ENCODE results near the gene MAEA. TPM values are rescaled to one million over a fixed set of nuclear protein-coding genes. Genes with fewer than 3 reads are reported as not detected.

Gene MAEA
- total RNA-seq, 1 experiment from 2014 or later: 81.1 TPM

DNA sequence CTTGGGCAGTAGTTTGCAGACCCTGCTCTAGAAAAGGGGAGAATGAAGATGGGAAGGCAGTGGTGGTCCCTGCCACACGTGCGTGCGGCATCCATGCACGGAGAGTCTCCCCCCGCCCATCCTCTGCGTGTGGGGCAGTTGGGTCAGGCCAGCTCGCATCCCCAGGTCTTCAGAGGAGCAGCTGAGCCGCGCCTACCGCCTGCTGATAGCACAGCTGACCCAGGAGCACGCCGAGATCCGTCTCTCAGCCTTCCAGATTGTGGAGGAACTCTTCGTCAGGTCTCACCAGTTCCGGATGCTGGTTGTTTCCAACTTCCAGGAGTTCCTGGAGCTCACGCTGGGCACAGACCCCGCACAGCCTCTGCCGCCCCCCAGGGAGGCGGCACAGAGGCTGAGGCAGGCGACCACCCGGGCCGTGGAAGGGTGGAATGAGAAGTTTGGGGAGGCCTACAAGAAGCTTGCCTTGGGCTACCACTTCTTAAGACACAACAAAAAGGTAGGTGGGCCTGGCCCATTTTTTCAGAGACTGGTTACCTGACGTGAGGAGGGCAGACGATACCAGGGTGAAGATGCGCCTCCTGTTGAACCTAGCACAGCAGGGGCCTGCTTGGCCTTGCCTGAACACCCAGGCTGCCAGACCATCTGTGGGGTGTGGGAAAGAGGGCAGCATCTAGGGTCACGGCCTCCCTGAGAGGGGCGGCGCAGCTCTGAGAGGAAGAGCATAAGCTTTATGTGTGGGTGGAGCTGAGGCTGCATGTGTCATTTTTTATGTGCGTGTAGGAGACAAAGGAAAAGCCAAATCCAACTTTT lies 59.9 kb downstream of the MAEA start:
- POLR2A ChIA-PET: no interaction called here
- DNase-seq: no peak
- Histone ChIP-seq H3K27me3 (replicated peaks; ENCODE audit: control insufficient read depth, insufficient read depth, low read length) (no peaks in the 10 kb centered on the region), H3K4me1 (0 out of 2 replicates have a peak, but pooled peaks cover 10% of the 10 kb centered on the region), H3K36me3 (ENCODE audit: control insufficient read depth, insufficient read depth, low read length) (no peaks in the 10 kb centered on the region), H3K4me3 (ENCODE audit: low read depth, low read length) (no peak overlapping the region), H3K9me3 (no peaks in the 10 kb centered on the region)
- intact Hi-C loops (cut with micrococcal nuclease; ENCODE audit: unreplicated experiment): no loop called here
- Mint-ChIP-seq H3K4me1 (ENCODE audit: low read depth, unreplicated experiment) (peaks cover 17% of the 10 kb centered on the region), H3K36me3 (ENCODE audit: insufficient read depth, unreplicated experiment) (peaks cover 7% of the 10 kb centered on the region), H3K9me3 (ENCODE audit: unreplicated experiment) (no peaks in the 10 kb centered on the region), H3K27me3 (ENCODE audit: insufficient read depth, unreplicated experiment) (no peaks in the 10 kb centered on the region), H3K4me3 (ENCODE audit: unreplicated experiment) (peak overlapping the region; percentile 85), H3K27ac (ENCODE audit: unreplicated experiment) (no peak overlapping the region)
- no TSS peak for BruUV-seq (replicated peaks)
- CTCF ChIA-PET: no interaction called here
- TF ChIP-seq, protein P1, sequence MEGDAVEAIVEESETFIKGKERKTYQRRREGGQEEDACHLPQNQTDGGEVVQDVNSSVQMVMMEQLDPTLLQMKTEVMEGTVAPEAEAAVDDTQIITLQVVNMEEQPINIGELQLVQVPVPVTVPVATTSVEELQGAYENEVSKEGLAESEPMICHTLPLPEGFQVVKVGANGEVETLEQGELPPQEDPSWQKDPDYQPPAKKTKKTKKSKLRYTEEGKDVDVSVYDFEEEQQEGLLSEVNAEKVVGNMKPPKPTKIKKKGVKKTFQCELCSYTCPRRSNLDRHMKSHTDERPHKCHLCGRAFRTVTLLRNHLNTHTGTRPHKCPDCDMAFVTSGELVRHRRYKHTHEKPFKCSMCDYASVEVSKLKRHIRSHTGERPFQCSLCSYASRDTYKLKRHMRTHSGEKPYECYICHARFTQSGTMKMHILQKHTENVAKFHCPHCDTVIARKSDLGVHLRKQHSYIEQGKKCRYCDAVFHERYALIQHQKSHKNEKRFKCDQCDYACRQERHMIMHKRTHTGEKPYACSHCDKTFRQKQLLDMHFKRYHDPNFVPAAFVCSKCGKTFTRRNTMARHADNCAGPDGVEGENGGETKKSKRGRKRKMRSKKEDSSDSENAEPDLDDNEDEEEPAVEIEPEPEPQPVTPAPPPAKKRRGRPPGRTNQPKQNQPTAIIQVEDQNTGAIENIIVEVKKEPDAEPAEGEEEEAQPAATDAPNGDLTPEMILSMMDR (IDR thresholded peaks at IDR 0.05; ENCODE audit: insufficient read depth in 1 of 2, low read depth in 1 of 2, low read length in 1 of 2, severe bottlenecking in 1 of 2, unreplicated experiment in 1 of 2): no peak

DNA sequence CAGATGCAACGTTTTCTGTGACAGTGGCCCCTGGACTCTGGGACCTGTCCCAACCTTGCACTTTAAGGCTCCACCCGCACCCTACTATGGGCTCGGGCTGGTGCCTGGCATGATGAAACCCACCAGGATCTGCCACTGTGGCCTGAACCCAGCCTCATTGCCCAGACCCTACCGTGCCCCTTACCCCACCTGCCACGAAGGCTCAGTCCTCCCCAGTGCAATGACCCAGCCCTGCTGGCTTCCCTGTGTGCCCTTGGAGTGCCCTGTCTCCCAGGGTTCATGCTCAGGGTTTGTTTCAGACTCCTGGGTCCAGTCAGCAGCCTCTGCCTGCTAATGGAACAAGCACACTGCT lies 60.5 kb downstream of the MAEA start:
- intact Hi-C loops (cut with micrococcal nuclease; ENCODE audit: unreplicated experiment): no loop called here
- Mint-ChIP-seq H3K27me3 (ENCODE audit: insufficient read depth, unreplicated experiment) (no peaks in the 10 kb centered on the region), H3K27ac (ENCODE audit: unreplicated experiment) (no peak overlapping the region), H3K4me1 (ENCODE audit: low read depth, unreplicated experiment) (peaks cover 12% of the 10 kb centered on the region), H3K9me3 (ENCODE audit: unreplicated experiment) (no peaks in the 10 kb centered on the region), H3K4me3 (ENCODE audit: unreplicated experiment) (no peak overlapping the region), H3K36me3 (ENCODE audit: insufficient read depth, unreplicated experiment) (peaks cover 1% of the 10 kb centered on the region)
- no TSS peak for BruUV-seq (replicated peaks)
- Histone ChIP-seq H3K4me1 (0 out of 2 replicates have a peak, but pooled peaks cover 10% of the 10 kb centered on the region), H3K36me3 (ENCODE audit: control insufficient read depth, insufficient read depth, low read length) (no peaks in the 10 kb centered on the region), H3K27me3 (replicated peaks; ENCODE audit: control insufficient read depth, insufficient read depth, low read length) (no peaks in the 10 kb centered on the region), H3K4me3 (ENCODE audit: low read depth, low read length) (no peak overlapping the region), H3K9me3 (no peaks in the 10 kb centered on the region)
- TF ChIP-seq, protein P1 (IDR thresholded peaks at IDR 0.05; ENCODE audit: insufficient read depth in 1 of 2, low read depth in 1 of 2, low read length in 1 of 2, severe bottlenecking in 1 of 2, unreplicated experiment in 1 of 2): no peak
- POLR2A ChIA-PET: no interaction called here
- no peak for DNase-seq
- CTCF ChIA-PET: interaction anchor here (0.6 kb wide), 1 partner anchor 518 kb away, joined by 4 read pairs; no protein-coding TSS in a partner anchor

DNA sequence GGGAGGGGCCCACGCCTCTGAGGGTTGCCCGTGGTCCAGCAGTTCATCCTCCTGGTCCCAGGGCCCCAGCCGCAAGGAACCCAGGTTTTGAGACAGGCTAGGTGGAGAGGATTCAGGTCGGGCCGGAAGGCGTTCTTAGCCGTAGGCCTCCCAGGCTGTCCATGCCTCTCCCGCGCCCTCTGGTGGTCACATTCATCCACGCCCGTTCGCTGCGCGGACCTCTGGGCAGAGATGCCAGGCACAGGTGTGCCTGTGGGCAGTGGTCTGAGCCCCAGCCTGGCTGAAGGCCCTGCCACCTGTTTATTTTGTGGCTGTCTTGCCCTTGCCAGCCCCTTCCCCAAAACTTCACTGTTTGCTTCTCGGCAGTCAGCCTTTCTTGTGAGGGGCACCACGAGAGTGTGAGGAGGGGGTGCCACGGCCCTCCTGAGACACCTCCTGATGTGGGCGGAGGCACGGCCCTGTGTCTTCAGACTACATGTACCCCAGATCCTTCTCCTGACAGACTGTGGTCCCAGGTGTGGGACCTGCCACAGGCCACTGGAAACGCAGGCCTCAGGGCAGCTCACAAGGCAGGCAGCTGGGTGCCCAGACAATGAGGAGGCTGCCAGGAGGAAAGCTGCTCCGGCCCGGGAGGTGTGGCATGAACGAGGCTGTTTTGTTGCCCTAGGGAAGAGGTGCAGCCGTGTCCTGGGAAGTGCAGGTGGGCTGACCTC lies 62.3 kb downstream of the MAEA start:
- Histone ChIP-seq H3K36me3 (ENCODE audit: control insufficient read depth, insufficient read depth, low read length) (no peaks in the 10 kb centered on the region), H3K27me3 (replicated peaks; ENCODE audit: control insufficient read depth, insufficient read depth, low read length) (no peaks in the 10 kb centered on the region), H3K4me1 (0 out of 2 replicates have a peak, but pooled peaks cover 10% of the 10 kb centered on the region), H3K4me3 (ENCODE audit: low read depth, low read length) (no peak overlapping the region), H3K9me3 (no peaks in the 10 kb centered on the region)
- DNase-seq: peak; percentile 78 to 87
- Mint-ChIP-seq H3K36me3 (ENCODE audit: insufficient read depth, unreplicated experiment) (no peaks in the 10 kb centered on the region), H3K4me1 (ENCODE audit: low read depth, unreplicated experiment) (peaks cover 10% of the 10 kb centered on the region), H3K27ac (ENCODE audit: unreplicated experiment) (no peak overlapping the region), H3K27me3 (ENCODE audit: insufficient read depth, unreplicated experiment) (no peaks in the 10 kb centered on the region), H3K9me3 (ENCODE audit: unreplicated experiment) (no peaks in the 10 kb centered on the region), H3K4me3 (ENCODE audit: unreplicated experiment) (no peak overlapping the region)
- TF ChIP-seq, protein P1 (IDR thresholded peaks at IDR 0.05; ENCODE audit: insufficient read depth in 1 of 2, low read depth in 1 of 2, low read length in 1 of 2, severe bottlenecking in 1 of 2, unreplicated experiment in 1 of 2): peak; percentile 80 to 88
- ChIA-PET CTCF (no interaction called here), POLR2A (no interaction called here)
- no TSS peak for BruUV-seq (replicated peaks)
- intact Hi-C loops (cut with micrococcal nuclease; ENCODE audit: unreplicated experiment): loop anchor here (2.0 kb wide), 1 partner anchor 221 kb away; no protein-coding TSS in a partner anchor
